IPS-20b (cell line): Measurements from ENCODE around the gene CAPN10.

Source experiments
- H3K27ac ChIP-seq: one replicate; pipeline ENCODE4 v1.5.1; 2013; ENCODE audit warnings: low read length
- H3K27me3 ChIP-seq: 2 replicates; pipeline ENCODE4 v1.6.1; 2013; ENCODE audit warnings: mild to moderate bottlenecking, low read length, inconsistent platforms; ENCODE audit not compliant: insufficient read depth
- H3K36me3 ChIP-seq: 2 replicates; pipeline ENCODE4 v1.6.1; 2013; ENCODE audit warnings: low read depth, mild to moderate bottlenecking, inconsistent platforms, low read length, moderate library complexity; ENCODE audit not compliant: insufficient read depth
- H3K4me1 ChIP-seq: 2 replicates; pipeline ENCODE4 v1.6.1; 2013; ENCODE audit warnings: mild to moderate bottlenecking, control low read depth, inconsistent platforms, low read length, moderate library complexity; ENCODE audit not compliant: insufficient read depth
- H3K4me3 ChIP-seq: 2 replicates; pipeline ENCODE4 v1.5.1; 2013; ENCODE audit warnings: mild to moderate bottlenecking, low read length, inconsistent platforms
- H3K9ac ChIP-seq: 2 replicates; pipeline ENCODE4 v1.6.1; 2013; ENCODE audit warnings: low read depth, mild to moderate bottlenecking, inconsistent platforms, low read length, moderate library complexity
- H3K9me3 ChIP-seq: 2 replicates; pipeline ENCODE4 v1.6.1; 2013; ENCODE audit warnings: mild to moderate bottlenecking, low read depth, low read length, inconsistent platforms; ENCODE audit not compliant: insufficient read depth

CAPN10 gene

DNA sequence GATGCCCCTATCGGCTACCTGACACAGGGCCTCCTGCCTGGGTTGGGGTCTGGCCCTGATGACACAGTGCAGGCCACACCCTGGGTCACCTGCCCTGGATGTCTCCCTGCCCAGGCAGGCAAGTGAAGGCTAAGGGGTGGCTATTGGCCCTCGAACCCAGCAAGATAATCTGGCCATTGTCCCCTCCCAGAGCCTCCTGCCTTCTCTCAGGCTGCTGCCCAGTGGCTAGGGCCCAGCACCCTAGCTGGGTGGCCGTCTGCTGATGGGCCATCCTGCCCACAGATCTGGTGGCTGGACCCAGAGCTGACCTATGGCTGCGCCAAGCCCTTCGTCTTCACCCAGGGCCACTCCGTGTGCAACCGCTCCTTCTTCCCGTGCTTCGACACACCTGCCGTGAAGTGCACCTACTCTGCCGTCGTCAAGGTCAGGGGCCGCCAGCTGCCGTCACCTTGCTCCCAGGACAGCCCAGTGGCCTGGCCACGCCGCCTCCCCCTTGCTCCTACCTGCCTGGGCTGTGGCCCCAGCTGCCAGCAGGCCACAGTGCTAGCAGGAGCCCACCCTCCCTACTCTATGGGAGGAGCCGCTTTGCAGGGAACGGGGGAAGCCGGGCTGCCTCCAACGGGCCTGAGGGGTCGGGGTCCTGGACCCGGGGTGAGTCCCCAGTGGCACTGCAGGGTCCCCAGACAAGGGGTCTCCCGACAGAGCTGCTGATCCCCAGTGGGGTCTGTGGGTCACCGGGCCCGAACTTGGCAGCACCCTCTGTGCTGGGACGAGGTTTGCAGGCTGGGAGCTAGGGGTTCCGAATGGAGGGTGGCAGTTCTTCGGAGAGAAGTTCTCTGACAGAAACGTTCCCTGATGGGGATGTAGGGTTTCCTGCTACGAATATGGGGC is 14.1 kb upstream of the CAPN10 start:
- Histone ChIP-seq H3K4me3 (no peak overlapping the region), H3K27ac (no peak overlapping the region), H3K9ac (no peak overlapping the region), H3K4me1 (no peaks in the 10 kb centered on the region), H3K27me3 (peaks cover 25% of the 10 kb centered on the region), H3K36me3 (no peaks in the 10 kb centered on the region), H3K9me3 (no peaks in the 10 kb centered on the region)

DNA sequence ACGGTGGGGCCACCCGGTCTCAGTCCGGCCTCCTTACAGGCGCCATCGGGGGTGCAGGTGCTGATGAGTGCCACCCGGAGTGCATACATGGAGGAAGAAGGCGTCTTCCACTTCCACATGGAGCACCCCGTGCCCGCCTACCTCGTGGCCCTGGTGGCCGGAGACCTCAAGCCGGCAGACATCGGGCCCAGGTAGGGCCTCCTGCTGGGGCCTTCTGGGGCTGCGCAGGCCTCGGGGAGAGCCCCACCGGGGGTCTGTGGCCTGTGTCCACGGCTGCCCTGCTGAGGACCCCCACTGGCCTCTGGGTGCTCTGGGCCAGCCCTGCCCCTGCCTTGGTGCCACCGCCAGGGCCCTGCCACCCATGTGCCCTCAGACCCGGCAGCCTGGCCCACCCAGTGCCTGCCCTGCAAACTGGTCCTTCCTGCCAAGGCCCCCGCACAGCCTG is 13.4 kb upstream of the CAPN10 start:
- no peak overlapping the region for H3K9ac ChIP-seq
- H3K9me3 ChIP-seq: no peaks in the 10 kb centered on the region
- H3K27me3 ChIP-seq: peaks cover 18% of the 10 kb centered on the region
- H3K4me1 ChIP-seq: no peaks in the 10 kb centered on the region
- no peak overlapping the region for H3K27ac ChIP-seq
- no peak overlapping the region for H3K4me3 ChIP-seq
- H3K36me3 ChIP-seq: no peaks in the 10 kb centered on the region

DNA sequence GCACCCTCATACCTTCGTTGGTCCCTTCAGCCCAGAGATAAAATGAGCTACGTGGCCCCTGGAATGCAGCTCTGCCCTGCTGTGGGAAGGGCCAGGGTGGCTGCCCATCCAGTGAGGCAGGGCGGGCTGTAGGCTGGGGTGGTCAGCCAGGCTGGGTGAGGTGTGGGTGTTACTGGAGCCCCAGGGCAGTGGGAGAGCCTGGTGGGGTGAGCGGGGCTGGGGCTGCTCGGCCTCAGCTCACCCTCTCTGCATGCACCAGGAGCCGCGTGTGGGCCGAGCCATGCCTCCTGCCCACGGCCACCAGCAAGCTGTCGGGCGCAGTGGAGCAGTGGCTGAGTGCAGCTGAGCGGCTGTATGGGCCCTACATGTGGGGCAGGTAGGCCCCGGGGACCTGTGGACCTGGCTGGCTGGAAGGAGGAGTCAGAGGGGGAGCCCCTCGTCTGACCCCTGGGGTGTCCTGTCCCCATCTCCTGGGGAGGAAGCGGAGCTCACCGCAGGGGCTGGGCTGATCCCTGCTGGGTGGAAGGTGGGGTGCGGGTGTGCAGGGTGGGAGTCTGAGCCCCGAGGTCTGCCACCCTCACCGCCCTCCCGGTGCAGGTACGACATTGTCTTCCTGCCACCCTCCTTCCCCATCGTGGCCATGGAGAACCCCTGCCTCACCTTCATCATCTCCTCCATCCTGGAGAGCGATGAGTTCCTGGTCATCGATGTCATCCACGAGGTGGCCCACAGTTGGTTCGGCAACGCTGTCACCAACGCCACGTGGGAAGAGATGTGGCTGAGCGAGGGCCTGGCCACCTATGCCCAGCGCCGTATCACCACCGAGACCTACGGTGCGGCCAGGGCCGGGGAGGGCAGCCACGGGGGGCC is 12.8 kb upstream of the CAPN10 start:
- H3K27ac ChIP-seq: no peak overlapping the region

DNA sequence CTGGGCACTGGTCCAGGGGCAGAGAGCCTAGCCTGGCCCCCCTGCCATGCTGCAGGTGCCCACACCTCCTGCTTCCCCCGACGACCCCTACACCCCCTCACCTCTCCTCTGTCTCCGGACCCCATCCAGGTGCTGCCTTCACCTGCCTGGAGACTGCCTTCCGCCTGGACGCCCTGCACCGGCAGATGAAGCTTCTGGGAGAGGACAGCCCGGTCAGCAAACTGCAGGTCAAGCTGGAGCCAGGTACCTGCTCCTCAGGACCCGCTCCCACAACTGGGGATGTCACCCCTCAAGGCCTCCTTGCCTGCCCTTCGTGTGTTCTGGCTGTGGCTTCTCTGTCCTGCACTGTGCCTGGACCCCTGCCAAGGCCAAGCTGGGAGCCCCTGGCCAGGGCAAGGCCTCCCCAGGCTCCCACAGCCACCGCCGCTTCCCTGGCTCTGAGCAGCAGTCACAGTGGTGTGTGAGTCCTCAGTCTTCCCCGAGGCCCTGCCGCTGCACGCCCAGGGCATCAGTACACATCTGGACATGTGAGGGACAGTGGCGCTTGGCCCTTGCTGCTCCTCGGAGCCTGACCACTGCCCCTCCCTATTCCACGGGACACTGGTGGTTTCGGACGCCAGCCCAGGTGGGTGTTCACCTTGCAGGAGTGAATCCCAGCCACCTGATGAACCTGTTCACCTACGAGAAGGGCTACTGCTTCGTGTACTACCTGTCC is 12.0 kb upstream of the CAPN10 start:
- Histone ChIP-seq H3K9me3 (no peaks in the 10 kb centered on the region), H3K27me3 (peaks cover 10% of the 10 kb centered on the region), H3K4me1 (no peaks in the 10 kb centered on the region), H3K4me3 (no peak overlapping the region), H3K36me3 (no peaks in the 10 kb centered on the region), H3K9ac (no peak overlapping the region), H3K27ac (no peak overlapping the region)

More for the DNA sequence above, 12.8 kb upstream of the CAPN10 start:
- no peak overlapping the region for H3K9ac ChIP-seq
- no peaks in the 10 kb centered on the region for H3K9me3 ChIP-seq
- H3K27me3 ChIP-seq: peaks cover 18% of the 10 kb centered on the region
- H3K36me3 ChIP-seq: no peaks in the 10 kb centered on the region
- H3K4me1 ChIP-seq: no peaks in the 10 kb centered on the region
- no peak overlapping the region for H3K4me3 ChIP-seq

DNA sequence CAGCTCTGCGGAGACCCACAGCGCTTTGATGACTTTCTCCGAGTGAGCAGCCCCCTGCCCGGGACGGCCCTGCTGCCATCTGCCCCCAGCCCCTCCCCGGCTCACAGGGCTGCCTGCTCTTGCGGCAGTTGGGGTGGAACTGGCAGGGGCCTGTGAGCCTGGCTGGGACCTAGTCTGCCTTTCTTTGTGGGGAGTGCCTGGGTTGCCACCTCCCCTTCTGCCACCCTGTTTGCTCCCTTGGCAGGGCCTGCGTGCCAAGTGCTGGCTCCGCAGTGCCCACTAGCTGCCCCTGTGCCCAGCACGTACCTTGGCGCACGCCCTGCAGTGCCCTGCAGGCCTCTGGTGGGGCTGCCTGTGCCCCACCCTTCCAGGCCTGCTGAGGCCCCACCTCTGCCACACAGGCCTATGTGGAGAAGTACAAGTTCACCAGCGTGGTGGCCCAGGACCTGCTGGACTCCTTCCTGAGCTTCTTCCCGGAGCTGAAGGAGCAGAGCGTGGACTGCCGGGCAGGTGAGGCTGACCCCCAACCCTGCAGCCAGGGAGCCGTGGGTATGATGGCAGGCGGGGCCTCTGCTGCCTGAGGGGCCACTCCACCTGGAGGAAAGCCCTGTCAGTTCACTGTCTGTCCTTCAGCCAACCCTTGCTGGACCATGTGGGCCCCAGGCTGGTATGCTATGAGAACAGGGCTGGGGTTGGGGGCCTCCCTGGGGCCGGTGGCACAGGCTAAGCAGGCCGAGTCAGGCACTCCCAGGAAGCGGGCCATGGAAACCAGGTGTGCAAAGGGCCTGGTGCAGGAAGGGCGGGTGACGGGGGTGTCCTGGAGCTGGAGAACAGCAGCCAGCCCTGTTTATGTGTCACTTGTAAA is 11.2 kb upstream of the CAPN10 start:
- H3K27me3 ChIP-seq: peaks cover 2% of the 10 kb centered on the region; the same call in 1 of the 2 replicates
- no peak overlapping the region for H3K9ac ChIP-seq
- H3K27ac ChIP-seq: no peak overlapping the region
- no peaks in the 10 kb centered on the region for H3K4me1 ChIP-seq
- H3K36me3 ChIP-seq: no peaks in the 10 kb centered on the region
- H3K4me3 ChIP-seq: no peak overlapping the region
- no peaks in the 10 kb centered on the region for H3K9me3 ChIP-seq

DNA sequence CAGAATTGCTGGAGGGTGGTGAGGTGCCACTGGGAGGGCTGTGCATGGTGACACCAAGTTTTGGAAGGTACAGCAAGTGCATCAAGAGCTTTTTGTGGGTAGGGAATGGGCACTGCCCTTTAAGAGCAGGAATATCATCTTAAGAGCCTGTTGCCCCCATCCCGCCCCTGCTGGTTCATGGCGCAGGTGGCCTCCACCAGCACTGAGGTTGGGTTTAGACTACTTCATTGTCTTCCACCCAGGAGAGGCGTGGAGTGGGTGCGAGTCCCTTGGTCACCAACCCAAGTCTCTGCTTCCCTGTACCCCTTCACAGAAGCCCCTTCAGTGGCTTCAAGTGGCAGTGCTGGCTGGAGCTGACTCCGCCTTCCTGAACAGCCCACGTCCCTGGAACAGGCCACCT is 10.5 kb upstream of the CAPN10 start:
- no peak overlapping the region for H3K9ac ChIP-seq
- no peaks in the 10 kb centered on the region for H3K27me3 ChIP-seq
- no peaks in the 10 kb centered on the region for H3K36me3 ChIP-seq

DNA sequence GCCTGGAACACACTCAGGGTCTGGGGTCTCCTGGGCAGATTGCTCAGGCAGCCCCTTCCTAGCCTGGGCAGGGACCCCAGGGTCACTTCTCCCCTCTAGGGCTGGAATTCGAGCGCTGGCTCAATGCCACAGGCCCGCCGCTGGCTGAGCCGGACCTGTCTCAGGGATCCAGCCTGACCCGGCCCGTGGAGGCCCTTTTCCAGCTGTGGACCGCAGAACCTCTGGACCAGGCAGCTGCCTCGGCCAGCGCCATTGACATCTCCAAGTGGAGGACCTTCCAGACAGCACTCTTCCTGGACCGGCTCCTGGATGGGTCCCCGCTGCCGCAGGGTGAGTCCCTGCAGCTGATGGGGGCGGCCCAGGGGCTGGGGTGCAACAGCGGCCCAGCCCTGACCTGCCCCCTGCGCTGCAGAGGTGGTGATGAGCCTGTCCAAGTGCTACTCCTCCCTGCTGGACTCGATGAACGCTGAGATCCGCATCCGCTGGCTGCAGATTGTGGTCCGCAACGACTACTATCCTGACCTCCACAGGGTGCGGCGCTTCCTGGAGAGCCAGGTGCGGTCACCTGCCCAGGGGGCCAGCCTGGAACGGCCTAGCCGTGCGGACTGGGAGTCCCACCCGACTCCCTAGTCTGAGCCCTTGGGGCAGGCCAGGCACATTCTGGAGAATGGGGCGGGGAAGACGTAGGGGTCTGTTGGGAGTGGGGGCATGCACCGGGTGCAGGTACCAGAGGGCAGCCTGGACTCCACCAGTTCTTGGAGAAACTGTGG is 9.9 kb upstream of the CAPN10 start:
- Histone ChIP-seq H3K27ac (no peak overlapping the region), H3K27me3 (no peaks in the 10 kb centered on the region), H3K4me1 (no peaks in the 10 kb centered on the region; the same call in 1 of the 2 replicates), H3K9me3 (no peaks in the 10 kb centered on the region), H3K4me3 (no peak overlapping the region), H3K36me3 (no peaks in the 10 kb centered on the region), H3K9ac (no peak overlapping the region)

More for the DNA sequence above, 10.5 kb upstream of the CAPN10 start:
- H3K4me3 ChIP-seq: no peak overlapping the region
- H3K9me3 ChIP-seq: no peaks in the 10 kb centered on the region
- no peak overlapping the region for H3K27ac ChIP-seq
- no peaks in the 10 kb centered on the region; the same call in 1 of the 2 replicates for H3K4me1 ChIP-seq

DNA sequence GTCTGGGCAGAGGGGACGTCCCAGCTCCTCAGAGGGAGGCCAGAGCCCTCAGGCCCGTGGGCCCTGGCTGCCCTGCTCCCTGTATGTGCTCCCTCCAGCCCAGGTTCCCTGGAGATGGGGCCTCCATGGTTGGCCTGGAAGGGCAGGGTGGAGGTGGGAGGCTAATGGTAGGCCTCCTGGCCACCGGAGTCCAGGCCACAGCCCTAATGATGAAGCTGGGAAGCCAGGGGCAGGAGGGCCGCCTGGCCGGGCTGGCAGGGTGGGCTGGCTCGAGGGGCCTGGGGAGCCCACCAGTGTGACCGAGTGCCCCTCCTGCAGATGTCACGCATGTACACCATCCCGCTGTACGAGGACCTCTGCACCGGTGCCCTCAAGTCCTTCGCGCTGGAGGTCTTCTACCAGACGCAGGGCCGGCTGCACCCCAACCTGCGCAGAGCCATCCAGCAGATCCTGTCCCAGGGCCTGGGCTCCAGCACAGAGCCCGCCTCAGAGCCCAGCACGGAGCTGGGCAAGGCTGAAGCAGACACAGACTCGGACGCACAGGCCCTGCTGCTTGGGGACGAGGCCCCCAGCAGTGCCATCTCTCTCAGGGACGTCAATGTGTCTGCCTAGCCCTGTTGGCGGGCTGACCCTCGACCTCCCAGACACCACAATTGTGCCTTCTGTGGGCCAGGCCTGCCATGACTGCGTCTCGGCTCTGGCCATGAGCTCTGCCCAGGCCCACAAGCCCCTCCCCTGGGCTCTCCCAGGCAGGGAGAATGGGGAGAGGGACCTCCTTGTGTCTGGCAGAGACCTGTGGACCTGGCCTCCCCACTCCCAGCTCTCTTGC is 9.0 kb upstream of the CAPN10 start:
- Histone ChIP-seq H3K4me1 (no peaks in the 10 kb centered on the region; the same call in 1 of the 2 replicates), H3K9me3 (no peaks in the 10 kb centered on the region), H3K9ac (no peak overlapping the region), H3K36me3 (no peaks in the 10 kb centered on the region), H3K27ac (no peak overlapping the region), H3K4me3 (no peak overlapping the region), H3K27me3 (no peaks in the 10 kb centered on the region)

DNA sequence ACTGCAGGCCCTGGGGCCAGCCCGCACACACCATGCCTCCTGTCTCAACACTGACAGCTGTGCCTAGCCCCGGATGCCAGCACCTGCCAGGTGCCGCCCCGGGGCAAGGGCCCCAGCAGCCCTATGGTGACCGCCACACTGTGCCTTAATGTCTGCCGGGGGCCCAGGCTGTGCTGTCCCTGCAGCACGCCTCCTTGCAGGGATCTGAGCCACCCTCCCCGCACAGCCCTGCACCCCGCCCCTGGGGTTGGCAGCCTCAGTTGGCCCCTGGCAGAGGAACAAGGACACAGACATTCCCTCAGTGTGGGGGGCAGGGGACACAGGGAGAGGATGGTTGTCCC is 8.5 kb upstream of the CAPN10 start:
- no peak overlapping the region for H3K4me3 ChIP-seq
- no peaks in the 10 kb centered on the region for H3K9me3 ChIP-seq
- no peak overlapping the region for H3K27ac ChIP-seq
- no peaks in the 10 kb centered on the region; the same call in 1 of the 2 replicates for H3K4me1 ChIP-seq
- H3K9ac ChIP-seq: no peak overlapping the region
- no peaks in the 10 kb centered on the region for H3K27me3 ChIP-seq
- H3K36me3 ChIP-seq: no peaks in the 10 kb centered on the region

DNA sequence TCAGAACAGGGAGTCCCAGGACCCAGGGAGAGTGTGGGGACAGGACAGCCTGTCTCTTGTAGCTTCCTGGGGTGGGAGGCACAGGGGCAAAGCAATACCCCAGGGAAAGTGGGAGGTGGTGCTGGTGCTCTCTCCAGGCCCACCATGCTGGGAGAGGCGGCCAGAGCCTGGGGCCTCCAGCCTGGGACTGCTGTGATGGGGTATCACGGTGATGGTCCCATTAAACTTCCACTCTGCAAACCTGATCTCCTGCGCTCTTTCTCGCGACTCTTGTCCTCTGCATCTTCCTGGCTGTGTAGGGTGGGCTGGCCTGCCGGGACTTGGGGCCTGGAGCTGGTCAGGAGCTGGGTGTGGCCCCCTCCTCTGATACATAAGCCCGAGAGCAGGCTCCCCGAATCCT is 8.0 kb upstream of the CAPN10 start:
- H3K27ac ChIP-seq: no peak overlapping the region
- no peak overlapping the region for H3K9ac ChIP-seq
- H3K27me3 ChIP-seq: no peaks in the 10 kb centered on the region
- no peaks in the 10 kb centered on the region for H3K36me3 ChIP-seq
- H3K9me3 ChIP-seq: no peaks in the 10 kb centered on the region
- no peak overlapping the region for H3K4me3 ChIP-seq
- H3K4me1 ChIP-seq: no peaks in the 10 kb centered on the region; the same call in 1 of the 2 replicates
